Choroid plexus epithelial cell (primary cell): Measurements from ENCODE around the gene FADD.

Experiments used
- DNase-seq: peaks from one replicate; pipeline ENCODE4 v3.0.0-alpha.2; 2010; ENCODE audit warnings: low read depth
- H3K4me3 ChIP-seq: 2 replicates; pipeline ENCODE4 v1.5.1; 2011; ENCODE audit warnings: low read depth, mild to moderate bottlenecking, control low read depth, low read length, moderate library complexity
- TF ChIP-seq, protein P1 (sequence below): conservative IDR thresholded peaks from 2 replicates; pipeline ENCODE4 v1.5.1; 2011; ENCODE audit warnings: low read depth, mild to moderate bottlenecking, control low read depth, inconsistent platforms, low read length, moderate library complexity

The FADD gene

DNA sequence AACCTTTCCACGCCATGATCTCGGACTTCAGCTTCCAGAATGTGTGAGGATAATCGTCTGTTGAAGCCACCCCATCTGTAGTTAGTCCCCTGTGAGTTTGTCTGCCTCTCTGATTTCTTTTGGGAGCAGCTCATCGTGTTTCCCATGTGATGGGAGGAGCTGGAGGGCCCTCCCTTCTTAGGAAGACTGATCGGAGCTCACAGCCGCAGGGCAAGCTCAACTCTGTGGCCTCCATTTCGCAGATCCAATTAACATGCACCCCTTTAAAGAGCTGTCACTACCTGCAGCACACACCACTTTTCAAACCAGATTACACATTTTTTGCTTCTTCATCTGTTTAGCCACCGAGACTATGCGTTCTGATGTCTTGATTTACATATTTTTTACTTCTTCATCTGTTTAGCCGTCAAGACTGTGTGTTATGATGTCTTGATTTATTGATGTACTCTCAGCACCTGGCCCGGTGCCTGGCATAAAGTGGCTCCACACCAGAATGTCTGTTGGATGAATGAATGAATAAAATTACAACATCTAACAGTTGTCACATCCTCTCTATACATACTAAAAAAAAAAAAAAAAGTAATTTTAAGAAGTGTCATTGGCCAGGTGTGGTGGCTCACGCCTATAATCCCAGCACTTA is 52.5 kb downstream of the FADD start:
- TF ChIP-seq, protein P1, sequence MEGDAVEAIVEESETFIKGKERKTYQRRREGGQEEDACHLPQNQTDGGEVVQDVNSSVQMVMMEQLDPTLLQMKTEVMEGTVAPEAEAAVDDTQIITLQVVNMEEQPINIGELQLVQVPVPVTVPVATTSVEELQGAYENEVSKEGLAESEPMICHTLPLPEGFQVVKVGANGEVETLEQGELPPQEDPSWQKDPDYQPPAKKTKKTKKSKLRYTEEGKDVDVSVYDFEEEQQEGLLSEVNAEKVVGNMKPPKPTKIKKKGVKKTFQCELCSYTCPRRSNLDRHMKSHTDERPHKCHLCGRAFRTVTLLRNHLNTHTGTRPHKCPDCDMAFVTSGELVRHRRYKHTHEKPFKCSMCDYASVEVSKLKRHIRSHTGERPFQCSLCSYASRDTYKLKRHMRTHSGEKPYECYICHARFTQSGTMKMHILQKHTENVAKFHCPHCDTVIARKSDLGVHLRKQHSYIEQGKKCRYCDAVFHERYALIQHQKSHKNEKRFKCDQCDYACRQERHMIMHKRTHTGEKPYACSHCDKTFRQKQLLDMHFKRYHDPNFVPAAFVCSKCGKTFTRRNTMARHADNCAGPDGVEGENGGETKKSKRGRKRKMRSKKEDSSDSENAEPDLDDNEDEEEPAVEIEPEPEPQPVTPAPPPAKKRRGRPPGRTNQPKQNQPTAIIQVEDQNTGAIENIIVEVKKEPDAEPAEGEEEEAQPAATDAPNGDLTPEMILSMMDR = no peak

More for the DNA sequence above, 52.5 kb downstream of the FADD start:
- DNase-seq = no peak
- H3K4me3 ChIP-seq = no peak overlapping the region
